K562 (cell line): ENCODE measurements around the gene METRN. TPM values are rescaled to one million over a fixed set of nuclear protein-coding genes. Genes with fewer than 3 reads are reported as not detected.
"Not testable (repeated sequence)": the region's sequence is repeated elsewhere in the genome, so short reads cannot be mapped to it uniquely, and the experiment has no call there.

ENCODE experiments used
- ATAC-seq: fragments of 200-7000 bp; cut with Tn5 transposase; 3 replicates; pipeline ENCODE4 v1.9.1; 2020; ENCODE audit warnings: moderate library complexity
- BruUV-seq: library from RNA; stranded (reverse); fragments of 400-500 nt; replicated peaks from 2 replicates; lab custom pipeline; 2021; lab: Mats Ljungman, UMichigan
- CTCF ChIA-PET: fragments of 300-600 bp; formaldehyde crosslinking; extraction: SDS; loops from one replicate; lab custom pipeline; 2021; ENCODE audit warnings: low intra/inter-chr PET ratio; lab: Yijun Ruan, JAX
- POLR2A ChIA-PET: fragments of 300-600, 350-650 bp; sonication (Branson Sonifier 250); formaldehyde crosslinking; extraction: SDS; loops from one replicate; lab custom pipeline; 2021; ENCODE audit warnings: antibody characterized with exemption, inconsistent platforms; lab: Yijun Ruan, JAX
- DNase-seq, 4 experiments: peaks; one replicate each; pipeline versions ENCODE4 v3.0.0 to v3.0.0-alpha.2; 2011 to 2018; ENCODE audit warnings: low spot score in 3 of 4, mixed read lengths in 3 of 4; ENCODE audit errors: extremely low read depth in 1 of 4
- FAIRE-seq: peaks from 2 replicates; lab custom pipeline; 2011; peaks lifted over from hg19 to GRCh38; lab: Jason Lieb, UNC
- H2AFZ ChIP-seq: 2 replicates; pipeline ENCODE4 v1.6.0; 2011; ENCODE audit warnings: low read depth, low read length, control low read depth, inconsistent platforms
- H3K27ac ChIP-seq: fragments of 200-600 bp; 3 replicates; pipeline ENCODE4 v1.8.0; 2011; ENCODE audit warnings: low read depth, mild to moderate bottlenecking, control low read depth, inconsistent platforms, low read length, moderate library complexity, mixed read lengths; ENCODE audit errors: extremely low read depth
- H3K27me3 ChIP-seq, 2 experiments: fragments of 300-600 bp in 1 of 2; 2 replicates in 1 of 2; 3 replicates in 1 of 2; pipeline versions ENCODE4 v1.6.0 to v1.8.0; 2011; ENCODE audit warnings: inconsistent platforms in 2 of 2, low read length in 2 of 2, mild to moderate bottlenecking in 1 of 2, mixed read lengths in 1 of 2, moderate library complexity in 1 of 2; ENCODE audit not compliant: control insufficient read depth in 2 of 2, insufficient read depth in 2 of 2
- H3K36me3 ChIP-seq: fragments of 300-600 bp; 3 replicates; pipeline ENCODE4 v1.8.0; 2011; ENCODE audit warnings: mild to moderate bottlenecking, low read length, inconsistent platforms; ENCODE audit not compliant: control insufficient read depth, insufficient read depth
- H3K4me1 ChIP-seq, 2 experiments: fragments of 200-600 bp in 1 of 2; replicated peaks in 1 of 2; 2 replicates in 1 of 2; 3 replicates in 1 of 2; pipeline versions ENCODE4 v1.5.1 to v1.8.0; 2011; ENCODE audit warnings: inconsistent platforms in 2 of 2, low read length in 2 of 2, mild to moderate bottlenecking in 1 of 2, mixed read lengths in 1 of 2, moderate library complexity in 1 of 2; ENCODE audit not compliant: control insufficient read depth in 2 of 2, insufficient read depth in 2 of 2
- H3K4me2 ChIP-seq: 2 replicates; pipeline ENCODE4 v1.6.1; 2011; ENCODE audit warnings: low read length, control low read depth, inconsistent platforms, mixed read lengths; ENCODE audit not compliant: insufficient read depth
- H3K4me3 ChIP-seq: fragments of 200-600 bp; sonication (generic), shearing (Covaris generic); 2 replicates; pipeline ENCODE4 v1.5.1; 2016; ENCODE audit warnings: control low read depth, inconsistent platforms
- H3K79me2 ChIP-seq: fragments of 200-600 bp; 3 replicates; pipeline ENCODE4 v1.8.0; 2011; ENCODE audit warnings: low read length, inconsistent platforms; ENCODE audit not compliant: control insufficient read depth, insufficient read depth
- H3K9ac ChIP-seq, 2 experiments: 2 replicates each; pipeline versions ENCODE4 v1.6.0 to v1.6.1; 2011; ENCODE audit warnings: low read depth in 2 of 2, low read length in 2 of 2, control low read depth in 1 of 2, inconsistent platforms in 1 of 2, mild to moderate bottlenecking in 1 of 2, mixed read lengths in 1 of 2; ENCODE audit not compliant: insufficient read depth in 1 of 2
- H3K9me1 ChIP-seq: one replicate; pipeline ENCODE4 v1.6.0; 2011; ENCODE audit warnings: inconsistent platforms, mild to moderate bottlenecking, low read length, moderate library complexity; ENCODE audit not compliant: control insufficient read depth, insufficient read depth
- H3K9me3 ChIP-seq: replicated peaks from 2 replicates; pipeline ENCODE4 v1.5.1; 2011; ENCODE audit warnings: low read depth, low read length, inconsistent platforms; ENCODE audit not compliant: control insufficient read depth, insufficient read depth
- H4K20me1 ChIP-seq: replicated peaks from 2 replicates; pipeline ENCODE4 v1.6.1; 2011; ENCODE audit warnings: low read length, inconsistent platforms, mixed read lengths; ENCODE audit not compliant: control insufficient read depth, insufficient read depth
- BCOR ChIP-seq: fragments of 450-650 bp; IDR thresholded peaks from 2 replicates; pipeline ENCODE4 v1.6.1; 2016
- DPF2 ChIP-seq: fragments of 450-650 bp; IDR thresholded peaks from 2 replicates; pipeline ENCODE4 v1.6.1; 2016
- E2F6 ChIP-seq, 2 experiments: IDR thresholded peaks; 2 replicates each; pipeline ENCODE4 v1.6.1; 2011; ENCODE audit warnings: borderline replicate concordance in 1 of 2, control low read depth in 1 of 2, low read depth in 1 of 2, low read length in 1 of 2, mild to moderate bottlenecking in 1 of 2, mixed read lengths in 1 of 2, moderate library complexity in 1 of 2; ENCODE audit not compliant: insufficient read depth in 1 of 2, insufficient read length in 1 of 2, poor library complexity in 1 of 2, severe bottlenecking in 1 of 2; ENCODE audit errors: extremely low read depth in 1 of 2
- MAX ChIP-seq: sonication (generic); formaldehyde crosslinking; IDR thresholded peaks from 2 replicates; pipeline ENCODE4 v1.9.0; 2022; ENCODE audit warnings: mild to moderate bottlenecking, missing genetic modification reagents
- USF1 ChIP-seq: sonication (generic); formaldehyde crosslinking; IDR thresholded peaks from 2 replicates; pipeline ENCODE4 v1.9.0; 2022; ENCODE audit warnings: mild to moderate bottlenecking, missing genetic modification reagents
- ZFX ChIP-seq: sonication (generic); formaldehyde crosslinking; IDR thresholded peaks from 2 replicates; pipeline ENCODE4 v1.8.0; 2022; ENCODE audit warnings: mild to moderate bottlenecking, missing genetic modification reagents, moderate library complexity
- ZNF384 ChIP-seq: IDR thresholded peaks from 2 replicates; pipeline ENCODE4 v1.6.1; 2012; ENCODE audit warnings: low read depth, low read length, improper control_type of control experiment
- WGBS: fragments of 100-300 bp; shearing (Covaris generic); methylation state at CpG from one replicate; pipeline ENCODE4 v1.1.6; 2016; ENCODE audit warnings: low coverage, mixed read lengths; ENCODE audit not compliant: insufficient coverage; ENCODE audit errors: missing lambda C conversion rate; 5-methylcytosine and 5-hydroxymethylcytosine counted together
- in situ Hi-C: fragments of 300-500 bp; cut with MboI; formaldehyde crosslinking; loops from 4 replicates; pipeline ENCODE4 v1.15.0; 2018; ENCODE audit warnings: inconsistent platforms, mixed read lengths
- intact Hi-C: fragments of 100-400 bp; cut with micrococcal nuclease; formaldehyde crosslinking; loops from 2 replicates; pipeline ENCODE4 v1.14.2; 2022
- polyA plus RNA-seq, 8 experiments: library from polyadenylated mRNA; depleted of rRNA in 4 of 8; stranded (reverse) in 5 of 8; unstranded in 3 of 8; fragments of >200 nt; fragmentation: Nextera tagmentation in 2 of 8; fragmentation: Illumina TruSeq in 1 of 8; extraction: Ambion mirVana in 2 of 8; extraction: Trizol in 1 of 8; gene quantifications; 2 replicates each; pipeline versions ENCODE4 v1.2.1 to v1.2.3, GENCODE V29; 2011 to 2014; ENCODE audit warnings: inconsistent platforms in 1 of 8, missing spikeins in 1 of 8
- total RNA-seq, 7 experiments: library from RNA; depleted of rRNA in 6 of 7; stranded (reverse); fragments of >200 nt in 6 of 7; fragmentation: Illumina TruSeq in 2 of 7; extraction: Trizol in 2 of 7; gene quantifications; 2 replicates each; pipeline versions ENCODE4 v1.2.1 to v1.2.3, GENCODE V29; 2011 to 2021; ENCODE audit warnings: low replicate concordance in 1 of 7
- TF ChIP-seq, protein P1 (sequence below): fragments of 450-650 bp; IDR thresholded peaks from 2 replicates; pipeline ENCODE4 v1.6.1; 2016; ENCODE audit warnings: mild to moderate bottlenecking, moderate library complexity

The METRN gene
- total and polyA plus RNA-seq, 9 of the 15 experiments (the other 6 are each of a cell fraction or from before 2014, with no cell fraction given) = 0.20 to 89.8 (median 15.4) TPM

DNA sequence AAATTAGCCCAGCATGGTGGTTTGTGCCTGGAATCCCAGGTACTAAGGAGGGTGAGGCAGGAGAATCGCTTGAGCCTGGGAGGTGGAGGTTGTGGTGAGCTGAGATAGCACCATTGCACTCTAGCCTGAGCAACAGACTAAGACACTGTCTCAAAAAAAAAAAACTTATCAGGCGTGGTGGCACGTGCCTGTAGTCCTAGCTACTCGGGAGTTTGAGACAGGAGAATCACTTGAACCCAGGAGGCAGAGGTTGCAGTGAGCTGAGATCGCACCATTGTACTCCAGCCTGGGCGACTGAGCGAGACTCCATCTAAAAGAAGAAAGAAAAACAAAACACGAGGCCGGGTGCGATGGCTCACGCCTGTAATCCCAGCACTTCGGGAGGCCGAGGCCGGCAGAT lies 28.0 kb downstream of the METRN start:
- DNase-seq, H3K9me1 ChIP-seq, BruUV-seq, H3K27ac ChIP-seq, H4K20me1 ChIP-seq, FAIRE-seq, ATAC-seq, H3K4me2 ChIP-seq, H2AFZ ChIP-seq, H3K9me3 ChIP-seq, H3K27me3 ChIP-seq, CTCF ChIA-PET, intact Hi-C loops, H3K9ac ChIP-seq, H3K4me3 ChIP-seq: not testable (repeated sequence)
- WGBS = 55% methylated on average over 14 of the region's 14 CpGs
- Histone ChIP-seq H3K79me2 (peaks cover 15% of the 10 kb centered on the region), H3K36me3 (peaks cover 13% of the 10 kb centered on the region; the same call in 2 of the 3 replicates), H3K4me1 (peaks cover 11 to 67% of the 10 kb centered on the region in 2 experiments)
- in situ Hi-C loops = loop anchor here (5.0 kb wide), 1 partner anchor 44 kb away; the partner anchor contains the start of genes CHTF18 and RPUSD1
- POLR2A ChIA-PET = interaction anchor here (0.6 to 1.0 kb wide), 3 partner anchors 23 to 671 kb away, joined by 3 to 5 read pairs (median 3); no protein-coding TSS in a partner anchor
- TF ChIP-seq USF1 = peak; percentile 46
- TF ChIP-seq, protein P1, sequence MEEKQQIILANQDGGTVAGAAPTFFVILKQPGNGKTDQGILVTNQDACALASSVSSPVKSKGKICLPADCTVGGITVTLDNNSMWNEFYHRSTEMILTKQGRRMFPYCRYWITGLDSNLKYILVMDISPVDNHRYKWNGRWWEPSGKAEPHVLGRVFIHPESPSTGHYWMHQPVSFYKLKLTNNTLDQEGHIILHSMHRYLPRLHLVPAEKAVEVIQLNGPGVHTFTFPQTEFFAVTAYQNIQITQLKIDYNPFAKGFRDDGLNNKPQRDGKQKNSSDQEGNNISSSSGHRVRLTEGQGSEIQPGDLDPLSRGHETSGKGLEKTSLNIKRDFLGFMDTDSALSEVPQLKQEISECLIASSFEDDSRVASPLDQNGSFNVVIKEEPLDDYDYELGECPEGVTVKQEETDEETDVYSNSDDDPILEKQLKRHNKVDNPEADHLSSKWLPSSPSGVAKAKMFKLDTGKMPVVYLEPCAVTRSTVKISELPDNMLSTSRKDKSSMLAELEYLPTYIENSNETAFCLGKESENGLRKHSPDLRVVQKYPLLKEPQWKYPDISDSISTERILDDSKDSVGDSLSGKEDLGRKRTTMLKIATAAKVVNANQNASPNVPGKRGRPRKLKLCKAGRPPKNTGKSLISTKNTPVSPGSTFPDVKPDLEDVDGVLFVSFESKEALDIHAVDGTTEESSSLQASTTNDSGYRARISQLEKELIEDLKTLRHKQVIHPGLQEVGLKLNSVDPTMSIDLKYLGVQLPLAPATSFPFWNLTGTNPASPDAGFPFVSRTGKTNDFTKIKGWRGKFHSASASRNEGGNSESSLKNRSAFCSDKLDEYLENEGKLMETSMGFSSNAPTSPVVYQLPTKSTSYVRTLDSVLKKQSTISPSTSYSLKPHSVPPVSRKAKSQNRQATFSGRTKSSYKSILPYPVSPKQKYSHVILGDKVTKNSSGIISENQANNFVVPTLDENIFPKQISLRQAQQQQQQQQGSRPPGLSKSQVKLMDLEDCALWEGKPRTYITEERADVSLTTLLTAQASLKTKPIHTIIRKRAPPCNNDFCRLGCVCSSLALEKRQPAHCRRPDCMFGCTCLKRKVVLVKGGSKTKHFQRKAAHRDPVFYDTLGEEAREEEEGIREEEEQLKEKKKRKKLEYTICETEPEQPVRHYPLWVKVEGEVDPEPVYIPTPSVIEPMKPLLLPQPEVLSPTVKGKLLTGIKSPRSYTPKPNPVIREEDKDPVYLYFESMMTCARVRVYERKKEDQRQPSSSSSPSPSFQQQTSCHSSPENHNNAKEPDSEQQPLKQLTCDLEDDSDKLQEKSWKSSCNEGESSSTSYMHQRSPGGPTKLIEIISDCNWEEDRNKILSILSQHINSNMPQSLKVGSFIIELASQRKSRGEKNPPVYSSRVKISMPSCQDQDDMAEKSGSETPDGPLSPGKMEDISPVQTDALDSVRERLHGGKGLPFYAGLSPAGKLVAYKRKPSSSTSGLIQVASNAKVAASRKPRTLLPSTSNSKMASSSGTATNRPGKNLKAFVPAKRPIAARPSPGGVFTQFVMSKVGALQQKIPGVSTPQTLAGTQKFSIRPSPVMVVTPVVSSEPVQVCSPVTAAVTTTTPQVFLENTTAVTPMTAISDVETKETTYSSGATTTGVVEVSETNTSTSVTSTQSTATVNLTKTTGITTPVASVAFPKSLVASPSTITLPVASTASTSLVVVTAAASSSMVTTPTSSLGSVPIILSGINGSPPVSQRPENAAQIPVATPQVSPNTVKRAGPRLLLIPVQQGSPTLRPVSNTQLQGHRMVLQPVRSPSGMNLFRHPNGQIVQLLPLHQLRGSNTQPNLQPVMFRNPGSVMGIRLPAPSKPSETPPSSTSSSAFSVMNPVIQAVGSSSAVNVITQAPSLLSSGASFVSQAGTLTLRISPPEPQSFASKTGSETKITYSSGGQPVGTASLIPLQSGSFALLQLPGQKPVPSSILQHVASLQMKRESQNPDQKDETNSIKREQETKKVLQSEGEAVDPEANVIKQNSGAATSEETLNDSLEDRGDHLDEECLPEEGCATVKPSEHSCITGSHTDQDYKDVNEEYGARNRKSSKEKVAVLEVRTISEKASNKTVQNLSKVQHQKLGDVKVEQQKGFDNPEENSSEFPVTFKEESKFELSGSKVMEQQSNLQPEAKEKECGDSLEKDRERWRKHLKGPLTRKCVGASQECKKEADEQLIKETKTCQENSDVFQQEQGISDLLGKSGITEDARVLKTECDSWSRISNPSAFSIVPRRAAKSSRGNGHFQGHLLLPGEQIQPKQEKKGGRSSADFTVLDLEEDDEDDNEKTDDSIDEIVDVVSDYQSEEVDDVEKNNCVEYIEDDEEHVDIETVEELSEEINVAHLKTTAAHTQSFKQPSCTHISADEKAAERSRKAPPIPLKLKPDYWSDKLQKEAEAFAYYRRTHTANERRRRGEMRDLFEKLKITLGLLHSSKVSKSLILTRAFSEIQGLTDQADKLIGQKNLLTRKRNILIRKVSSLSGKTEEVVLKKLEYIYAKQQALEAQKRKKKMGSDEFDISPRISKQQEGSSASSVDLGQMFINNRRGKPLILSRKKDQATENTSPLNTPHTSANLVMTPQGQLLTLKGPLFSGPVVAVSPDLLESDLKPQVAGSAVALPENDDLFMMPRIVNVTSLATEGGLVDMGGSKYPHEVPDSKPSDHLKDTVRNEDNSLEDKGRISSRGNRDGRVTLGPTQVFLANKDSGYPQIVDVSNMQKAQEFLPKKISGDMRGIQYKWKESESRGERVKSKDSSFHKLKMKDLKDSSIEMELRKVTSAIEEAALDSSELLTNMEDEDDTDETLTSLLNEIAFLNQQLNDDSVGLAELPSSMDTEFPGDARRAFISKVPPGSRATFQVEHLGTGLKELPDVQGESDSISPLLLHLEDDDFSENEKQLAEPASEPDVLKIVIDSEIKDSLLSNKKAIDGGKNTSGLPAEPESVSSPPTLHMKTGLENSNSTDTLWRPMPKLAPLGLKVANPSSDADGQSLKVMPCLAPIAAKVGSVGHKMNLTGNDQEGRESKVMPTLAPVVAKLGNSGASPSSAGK = peak; percentile 90
- peak; percentile 76 for TF ChIP-seq ZNF384
- TF ChIP-seq BCOR = 0 out of 2 replicates have a peak, but pooled peaks have one; percentile 22
- 0 out of 2 replicates have a peak, but pooled peaks have one; percentile 16 for TF ChIP-seq ZFX (CRISPR knock-in tag)
- 0 out of 2 replicates have a peak, but pooled peaks have one; percentile 33 for TF ChIP-seq DPF2
- peak in 1 of 2 experiments; percentile 32 for TF ChIP-seq E2F6 (IDR thresholded peaks at IDR 0.05; ENCODE audit: borderline replicate concordance in 1 of 2, extremely low read depth in 1 of 2, insufficient read depth in 1 of 2, insufficient read length in 1 of 2, low read depth in 1 of 2, low read length in 1 of 2, poor library complexity in 1 of 2, severe bottlenecking in 1 of 2)
- peak; percentile 63 for TF ChIP-seq MAX (CRISPR knock-in tag)
